ENCODE data around the gene PTPN11. TPM values are rescaled to one million over a fixed set of nuclear protein-coding genes. Genes with fewer than 3 reads are reported as not detected.

PTPN11 gene
- polyA plus RNA-seq, 1 donor (not counting 4 experiments of a cell fraction or from before 2014, with no cell fraction given) = 95.3 TPM

DNA sequence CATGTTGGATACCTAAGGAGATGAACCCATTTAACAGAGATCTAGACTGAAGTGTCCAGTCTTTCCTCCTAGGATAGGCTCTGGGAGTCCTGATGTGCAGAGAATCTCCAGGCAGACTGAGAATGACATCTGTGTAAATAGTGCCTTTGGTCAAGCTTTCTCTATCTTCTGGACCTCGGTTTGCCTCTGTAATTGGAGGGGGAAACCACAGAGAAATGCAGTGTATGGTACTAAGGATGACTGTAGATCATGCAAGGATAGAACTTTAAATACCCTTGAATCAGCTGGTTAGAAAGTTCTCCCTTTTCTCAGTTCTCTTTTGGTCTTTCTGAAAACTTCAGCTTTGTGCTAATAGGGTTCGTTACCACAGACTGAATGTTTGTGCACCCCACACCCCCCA, 112.2 kb downstream of the PTPN11 start:
- Histone ChIP-seq H3K27ac (ENCODE audit: control insufficient read depth, insufficient read depth, low read length) (no peak overlapping the region), H3K4me2 (ENCODE audit: control insufficient read depth, extremely low read depth, insufficient read depth, low read depth, low read length) (no peak overlapping the region), H3K27me3 (ENCODE audit: control insufficient read depth, extremely low read depth, insufficient read depth, low read length) (no peaks in the 10 kb centered on the region), H4K20me1 (ENCODE audit: control insufficient read depth, extremely low read depth, insufficient read depth, low read length) (no peaks in the 10 kb centered on the region), H3K4me1 (ENCODE audit: control insufficient read depth, extremely low read depth, insufficient read depth, low read length) (no peaks in the 10 kb centered on the region), H3K9me1 (ENCODE audit: control insufficient read depth, extremely low read depth, insufficient read depth, low read length) (no peaks in the 10 kb centered on the region), H3K36me3 (ENCODE audit: control insufficient read depth in 2 of 2, extremely low read depth in 1 of 2, insufficient read depth in 2 of 2, low read length in 2 of 2) (no peaks in the 10 kb centered on the region), H2AFZ (ENCODE audit: control insufficient read depth, low read length) (no peak overlapping the region), H3K9me3 (ENCODE audit: control insufficient read depth, low read depth, low read length) (no peaks in the 10 kb centered on the region), H3K4me3 (ENCODE audit: control insufficient read depth in 2 of 3, extremely low read depth in 1 of 3, insufficient read depth in 2 of 3, low read depth in 1 of 3, low read length in 3 of 3) (no peak overlapping the region), H3K79me2 (ENCODE audit: control insufficient read depth, insufficient read depth, low read length) (no peaks in the 10 kb centered on the region), H3K9ac (ENCODE audit: control insufficient read depth, extremely low read depth, insufficient read depth, low read length) (no peak overlapping the region)
- TF ChIP-seq, protein P1, sequence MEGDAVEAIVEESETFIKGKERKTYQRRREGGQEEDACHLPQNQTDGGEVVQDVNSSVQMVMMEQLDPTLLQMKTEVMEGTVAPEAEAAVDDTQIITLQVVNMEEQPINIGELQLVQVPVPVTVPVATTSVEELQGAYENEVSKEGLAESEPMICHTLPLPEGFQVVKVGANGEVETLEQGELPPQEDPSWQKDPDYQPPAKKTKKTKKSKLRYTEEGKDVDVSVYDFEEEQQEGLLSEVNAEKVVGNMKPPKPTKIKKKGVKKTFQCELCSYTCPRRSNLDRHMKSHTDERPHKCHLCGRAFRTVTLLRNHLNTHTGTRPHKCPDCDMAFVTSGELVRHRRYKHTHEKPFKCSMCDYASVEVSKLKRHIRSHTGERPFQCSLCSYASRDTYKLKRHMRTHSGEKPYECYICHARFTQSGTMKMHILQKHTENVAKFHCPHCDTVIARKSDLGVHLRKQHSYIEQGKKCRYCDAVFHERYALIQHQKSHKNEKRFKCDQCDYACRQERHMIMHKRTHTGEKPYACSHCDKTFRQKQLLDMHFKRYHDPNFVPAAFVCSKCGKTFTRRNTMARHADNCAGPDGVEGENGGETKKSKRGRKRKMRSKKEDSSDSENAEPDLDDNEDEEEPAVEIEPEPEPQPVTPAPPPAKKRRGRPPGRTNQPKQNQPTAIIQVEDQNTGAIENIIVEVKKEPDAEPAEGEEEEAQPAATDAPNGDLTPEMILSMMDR (optimal IDR thresholded peaks at IDR 0.05 in 1 of 3, IDR thresholded peaks at IDR 0.05 in 1 of 3, conservative IDR thresholded peaks at IDR 0.05 in 1 of 3; ENCODE audit: extremely low read depth in 1 of 3, insufficient read depth in 2 of 3, low read length in 3 of 3) = no peak
- no peak for TF ChIP-seq EZH2 (IDR thresholded peaks at IDR 0.05; ENCODE audit: low read length)
- DNase-seq (ENCODE audit: low read depth, low spot score) = no peak
- dilution Hi-C loops (cut with MboI; ENCODE audit: extremely low pct_ligation_motif_present, low sequenced_read_pairs) = no loop called here
- no peak for FAIRE-seq

DNA sequence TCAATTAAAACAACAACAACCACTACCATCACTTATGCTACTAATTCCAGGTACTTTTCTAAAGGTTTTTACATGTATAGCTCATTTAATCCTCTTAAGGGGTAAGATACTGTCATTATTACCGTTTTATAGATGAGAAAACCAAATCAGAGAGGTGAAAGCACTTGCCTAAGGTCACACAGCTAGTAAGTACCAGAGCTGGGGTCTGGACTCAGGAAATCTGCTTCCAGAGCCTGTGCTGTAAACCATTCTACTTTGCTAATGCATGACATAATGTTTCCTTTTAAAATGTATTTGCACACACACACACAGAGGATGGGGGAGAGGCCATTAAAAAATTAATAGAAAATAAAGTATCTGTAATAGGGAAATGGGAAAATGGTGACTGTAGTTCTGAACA, 113.4 kb downstream of the PTPN11 start:
- H3K9ac ChIP-seq (ENCODE audit: control insufficient read depth, extremely low read depth, insufficient read depth, low read length) = no peak overlapping the region
- no peak for FAIRE-seq
- H3K36me3 ChIP-seq (ENCODE audit: control insufficient read depth in 2 of 2, extremely low read depth in 1 of 2, insufficient read depth in 2 of 2, low read length in 2 of 2) = no peaks in the 10 kb centered on the region
- no peaks in the 10 kb centered on the region for H3K79me2 ChIP-seq (ENCODE audit: control insufficient read depth, insufficient read depth, low read length)
- TF ChIP-seq, protein P1 (optimal IDR thresholded peaks at IDR 0.05 in 1 of 3, IDR thresholded peaks at IDR 0.05 in 1 of 3, conservative IDR thresholded peaks at IDR 0.05 in 1 of 3; ENCODE audit: extremely low read depth in 1 of 3, insufficient read depth in 2 of 3, low read length in 3 of 3) = no peak
- TF ChIP-seq EZH2 (IDR thresholded peaks at IDR 0.05; ENCODE audit: low read length) = no peak
- H3K4me3 ChIP-seq (ENCODE audit: control insufficient read depth in 2 of 3, extremely low read depth in 1 of 3, insufficient read depth in 2 of 3, low read depth in 1 of 3, low read length in 3 of 3) = no peak overlapping the region
- H4K20me1 ChIP-seq (ENCODE audit: control insufficient read depth, extremely low read depth, insufficient read depth, low read length) = no peaks in the 10 kb centered on the region
- no peaks in the 10 kb centered on the region for H3K4me1 ChIP-seq (ENCODE audit: control insufficient read depth, extremely low read depth, insufficient read depth, low read length)
- no peaks in the 10 kb centered on the region for H3K9me3 ChIP-seq (ENCODE audit: control insufficient read depth, low read depth, low read length)
- H3K27me3 ChIP-seq (ENCODE audit: control insufficient read depth, extremely low read depth, insufficient read depth, low read length) = no peaks in the 10 kb centered on the region
- H3K4me2 ChIP-seq (ENCODE audit: control insufficient read depth, extremely low read depth, insufficient read depth, low read depth, low read length) = no peak overlapping the region
- DNase-seq (ENCODE audit: low read depth, low spot score) = no peak
- no peak overlapping the region for H2AFZ ChIP-seq (ENCODE audit: control insufficient read depth, low read length)
- dilution Hi-C loops (cut with MboI; ENCODE audit: extremely low pct_ligation_motif_present, low sequenced_read_pairs) = no loop called here
- H3K9me1 ChIP-seq (ENCODE audit: control insufficient read depth, extremely low read depth, insufficient read depth, low read length) = no peaks in the 10 kb centered on the region
- no peak overlapping the region for H3K27ac ChIP-seq (ENCODE audit: control insufficient read depth, insufficient read depth, low read length)
